ENCODE results near the gene SRP14.

Gene SRP14

DNA sequence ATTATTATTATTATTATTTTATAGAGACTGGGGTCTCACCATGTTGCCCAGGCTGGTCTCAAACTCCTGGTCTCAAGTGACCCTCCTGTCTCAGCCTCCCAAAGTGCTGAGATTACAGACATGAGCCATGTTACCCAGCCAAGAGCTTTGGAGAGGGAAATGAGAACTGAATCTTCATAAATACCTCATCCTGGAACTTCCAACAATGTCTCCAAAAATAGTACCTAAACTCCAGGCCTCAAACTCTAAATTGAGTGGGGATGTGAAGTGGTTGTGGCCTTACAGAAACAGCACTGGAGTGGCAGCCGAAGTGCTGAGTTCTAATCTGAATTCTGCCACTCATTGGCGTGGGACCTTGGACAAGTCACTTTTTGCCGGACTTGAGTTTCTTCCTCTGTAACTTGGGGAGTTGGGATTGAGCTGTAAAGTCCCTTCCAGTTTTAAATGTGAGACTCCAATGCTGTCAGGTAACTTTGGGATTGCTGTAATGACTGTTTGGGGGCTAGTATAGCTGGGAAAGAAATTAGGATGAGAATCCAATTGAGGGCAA is 10.0 kb upstream of the SRP14 start:
- no peak for DNase-seq
- Histone ChIP-seq H3K9me3 (ENCODE audit: control extremely low read depth in 1 of 5, control insufficient read depth in 4 of 5, insufficient read depth in 2 of 5, low read depth in 1 of 5, low read length in 4 of 5) (no peaks in the 10 kb centered on the region), H3K27ac (ENCODE audit: insufficient read depth in 1 of 2, low read depth in 1 of 2, low read length in 2 of 2, poor library complexity in 1 of 2, severe bottlenecking in 2 of 2) (no peak overlapping the region), H3K27me3 (replicated peaks in 2 of 5; ENCODE audit: control insufficient read depth in 4 of 5, insufficient read depth in 5 of 5, low read length in 4 of 5) (no peaks in the 10 kb centered on the region), H3K36me3 (ENCODE audit: control insufficient read depth in 4 of 4, insufficient read depth in 4 of 4, low read length in 3 of 4) (no peaks in the 10 kb centered on the region), H3K4me1 (ENCODE audit: control extremely low read depth in 1 of 4, control insufficient read depth in 4 of 4, insufficient read depth in 4 of 4, low read length in 3 of 4) (peaks cover 13 to 84% (median 63%) of the 10 kb centered on the region in 4 experiments), H3K4me3 (ENCODE audit: control insufficient read depth in 1 of 7, extremely low read depth in 1 of 7, insufficient read depth in 4 of 7, low read depth in 2 of 7, low read length in 6 of 7) (no peak overlapping the region)
- WGBS (ENCODE audit: insufficient coverage), result 80% methylated on average over 1 of the region's 3 CpGs
- ChIA-PET CTCF (interaction anchor here (0.8 to 8.4 kb wide), 7 partner anchors 9 to 226 kb away, joined by 3 to 224 read pairs (median 6); partner anchors contain the start of gene BMF), POLR2A (interaction anchor here (2.0 to 2.2 kb wide), 2 partner anchors 50 to 58 kb away, joined by 13 to 15 read pairs; partner anchors contain the start of gene BMF)

DNA sequence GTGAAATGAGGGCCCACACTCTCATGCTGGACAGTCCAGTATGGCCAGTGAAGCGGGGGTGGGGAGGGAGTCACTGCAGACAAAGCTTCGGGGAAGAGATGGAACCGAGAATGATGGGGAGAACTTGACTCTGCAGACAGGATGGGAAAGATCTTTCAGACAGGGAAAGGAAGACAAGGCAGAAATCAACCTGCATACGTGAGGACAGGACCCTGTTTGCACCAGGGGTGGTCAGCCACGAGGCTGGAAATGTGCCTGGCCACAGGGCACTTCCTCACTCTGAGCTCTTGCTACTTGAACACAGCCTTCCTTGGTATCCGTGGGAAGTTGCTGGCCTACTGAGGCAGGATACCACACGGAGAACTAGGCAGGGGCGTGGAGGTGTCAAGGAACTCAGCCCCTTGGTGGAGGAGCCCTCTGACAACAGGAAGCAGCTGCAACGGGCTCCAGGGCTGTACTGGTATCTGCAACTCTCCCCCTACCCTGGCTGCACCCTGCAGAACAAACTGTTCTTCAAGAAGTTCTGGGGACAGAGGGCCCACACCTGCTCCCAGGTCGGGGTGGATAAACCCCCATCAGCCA is 9.3 kb upstream of the SRP14 start:
- no peaks in the 10 kb centered on the region for H3K27me3 ChIP-seq (replicated peaks in 2 of 5; ENCODE audit: control insufficient read depth in 4 of 5, insufficient read depth in 5 of 5, low read length in 4 of 5)
- H3K27ac ChIP-seq (ENCODE audit: insufficient read depth in 1 of 2, low read depth in 1 of 2, low read length in 2 of 2, poor library complexity in 1 of 2, severe bottlenecking in 2 of 2), result peak overlapping the region; percentile 3 to 62
- no peaks in the 10 kb centered on the region for H3K36me3 ChIP-seq (ENCODE audit: control insufficient read depth in 4 of 4, insufficient read depth in 4 of 4, low read length in 3 of 4)
- ChIA-PET CTCF (interaction anchor here (0.6 to 8.4 kb wide), 11 partner anchors 8 to 264 kb away, joined by 3 to 224 read pairs (median 4); partner anchors contain the start of gene BMF), POLR2A (interaction anchor here (0.6 to 2.2 kb wide), 7 partner anchors 10 to 159 kb away, joined by 3 to 15 read pairs (median 3); partner anchors contain the start of genes BMF and BUB1B)
- peak overlapping the region in 1 of 7 experiments; percentile 21 for H3K4me3 ChIP-seq (ENCODE audit: control insufficient read depth in 1 of 7, extremely low read depth in 1 of 7, insufficient read depth in 4 of 7, low read depth in 2 of 7, low read length in 6 of 7)
- no peaks in the 10 kb centered on the region for H3K9me3 ChIP-seq (ENCODE audit: control extremely low read depth in 1 of 5, control insufficient read depth in 4 of 5, insufficient read depth in 2 of 5, low read depth in 1 of 5, low read length in 4 of 5)
- 31% methylated on average over 9 of the region's 10 CpGs for WGBS (ENCODE audit: insufficient coverage)
- peaks cover 13 to 77% (median 56%) of the 10 kb centered on the region in 4 experiments for H3K4me1 ChIP-seq (ENCODE audit: control extremely low read depth in 1 of 4, control insufficient read depth in 4 of 4, insufficient read depth in 4 of 4, low read length in 3 of 4)
- peak in 2 of 3 donors; percentile 88 to 92 for DNase-seq

DNA sequence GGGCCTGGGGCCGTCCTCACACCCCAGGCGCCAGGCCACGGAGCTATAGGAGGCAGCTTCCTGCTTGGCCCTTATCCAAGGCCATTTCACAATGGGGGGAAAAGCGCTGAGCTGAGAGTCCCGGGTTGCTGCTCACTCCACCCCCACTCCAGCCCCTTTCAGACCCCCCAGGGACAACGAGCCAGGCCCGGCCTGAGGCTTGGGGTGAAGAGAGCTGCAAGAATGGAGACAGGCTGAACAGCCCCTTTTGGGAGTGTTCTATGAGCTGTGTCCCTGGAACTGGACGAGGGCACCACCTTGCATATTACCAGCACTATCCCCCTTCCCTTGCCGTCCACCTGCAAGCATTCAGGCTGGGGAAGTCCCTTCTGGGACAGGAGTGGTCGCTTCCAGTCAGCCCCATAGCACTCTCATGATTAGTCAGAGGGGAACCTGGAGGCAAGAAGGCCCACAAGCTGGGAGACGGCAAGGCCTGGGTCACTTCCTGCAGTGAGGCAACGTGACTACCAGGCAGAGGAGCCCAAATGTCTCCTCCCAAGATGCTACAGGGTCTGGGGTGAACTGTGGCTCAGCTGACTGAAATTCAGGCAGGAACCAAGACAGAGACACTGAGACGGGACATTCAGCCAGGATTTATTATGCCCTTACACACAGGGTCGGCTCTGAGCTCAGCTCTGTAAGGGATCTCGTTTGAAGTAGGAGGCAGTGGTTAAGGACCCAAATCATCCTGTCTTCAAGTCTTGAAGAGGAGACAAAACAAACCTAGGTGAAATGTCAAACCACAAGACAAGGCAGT is 8.6 kb upstream of the SRP14 start:
- Histone ChIP-seq H3K36me3 (ENCODE audit: control insufficient read depth in 4 of 4, insufficient read depth in 4 of 4, low read length in 3 of 4) (no peaks in the 10 kb centered on the region), H3K4me1 (ENCODE audit: control extremely low read depth in 1 of 4, control insufficient read depth in 4 of 4, insufficient read depth in 4 of 4, low read length in 3 of 4) (peaks cover 13 to 70% (median 52%) of the 10 kb centered on the region in 4 experiments), H3K27ac (ENCODE audit: insufficient read depth in 1 of 2, low read depth in 1 of 2, low read length in 2 of 2, poor library complexity in 1 of 2, severe bottlenecking in 2 of 2) (peak overlapping the region; percentile 3 to 66), H3K9me3 (ENCODE audit: control extremely low read depth in 1 of 5, control insufficient read depth in 4 of 5, insufficient read depth in 2 of 5, low read depth in 1 of 5, low read length in 4 of 5) (no peaks in the 10 kb centered on the region), H3K4me3 (ENCODE audit: control insufficient read depth in 1 of 7, extremely low read depth in 1 of 7, insufficient read depth in 4 of 7, low read depth in 2 of 7, low read length in 6 of 7) (peak overlapping the region in 1 of 7 experiments; percentile 24), H3K27me3 (replicated peaks in 2 of 5; ENCODE audit: control insufficient read depth in 4 of 5, insufficient read depth in 5 of 5, low read length in 4 of 5) (no peaks in the 10 kb centered on the region)
- ChIA-PET POLR2A (interaction anchor here (0.6 to 2.2 kb wide), 8 partner anchors 9 to 158 kb away, joined by 3 to 15 read pairs (median 3); partner anchors contain the start of genes BMF and BUB1B), CTCF (interaction anchor here (0.7 to 8.4 kb wide), 20 partner anchors 9 to 264 kb away, joined by 3 to 224 read pairs (median 4); partner anchors contain the start of genes BMF and BUB1B)
- 14% methylated on average over 12 of the region's 15 CpGs for WGBS (ENCODE audit: insufficient coverage)
- DNase-seq, result peak; percentile 67 to 93 (median 92)

DNA sequence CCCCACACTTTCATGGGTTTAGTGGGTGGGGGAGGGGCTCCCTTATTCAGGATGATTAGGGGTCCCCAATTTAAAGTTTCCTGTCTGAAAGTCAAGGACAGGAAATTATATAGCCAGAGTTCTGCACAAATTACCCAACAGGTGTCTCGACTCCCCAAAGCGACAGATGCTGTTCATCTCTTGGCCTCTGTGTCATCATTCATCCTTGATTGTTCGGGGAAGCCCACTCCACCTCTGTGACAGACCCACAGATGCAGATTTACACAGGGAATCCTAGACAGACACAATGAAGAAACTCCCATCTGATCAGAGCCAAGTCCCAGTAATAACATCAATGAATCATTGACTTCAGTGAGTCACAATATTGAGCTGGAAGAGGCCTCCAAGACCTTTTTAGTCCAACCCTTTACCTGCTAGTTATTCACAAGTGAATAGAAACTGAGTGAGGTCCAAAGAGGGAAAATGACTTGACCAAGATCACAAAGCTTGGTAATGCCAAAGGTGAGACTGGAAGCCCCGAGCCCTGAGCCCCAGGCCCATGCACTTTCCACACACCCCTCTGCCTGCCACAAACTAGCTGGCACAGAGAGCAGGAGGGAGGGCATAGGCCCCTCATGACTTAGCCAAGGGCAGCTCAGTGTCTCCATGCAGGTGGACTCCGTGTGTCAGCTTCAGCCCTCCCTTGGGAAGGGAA is 7.9 kb upstream of the SRP14 start:
- H3K4me1 ChIP-seq (ENCODE audit: control extremely low read depth in 1 of 4, control insufficient read depth in 4 of 4, insufficient read depth in 4 of 4, low read length in 3 of 4), result peaks cover 13 to 66% (median 52%) of the 10 kb centered on the region in 4 experiments
- H3K27ac ChIP-seq (ENCODE audit: insufficient read depth in 1 of 2, low read depth in 1 of 2, low read length in 2 of 2, poor library complexity in 1 of 2, severe bottlenecking in 2 of 2), result peak overlapping the region in 1 of 2 experiments; percentile 66
- 59% methylated on average over 4 of the region's 5 CpGs for WGBS (ENCODE audit: insufficient coverage)
- POLR2A ChIA-PET, result interaction anchor here (0.6 to 2.2 kb wide), 6 partner anchors 21 to 114 kb away, joined by 3 to 15 read pairs (median 4); partner anchors contain the start of genes BMF and BUB1B
- CTCF ChIA-PET, result interaction anchor here (0.8 to 8.4 kb wide), 21 partner anchors 9 to 228 kb away, joined by 3 to 224 read pairs (median 4); partner anchors contain the start of genes BMF and BUB1B
- H3K27me3 ChIP-seq (replicated peaks in 2 of 5; ENCODE audit: control insufficient read depth in 4 of 5, insufficient read depth in 5 of 5, low read length in 4 of 5), result no peaks in the 10 kb centered on the region
- H3K36me3 ChIP-seq (ENCODE audit: control insufficient read depth in 4 of 4, insufficient read depth in 4 of 4, low read length in 3 of 4), result no peaks in the 10 kb centered on the region
- no peaks in the 10 kb centered on the region for H3K9me3 ChIP-seq (ENCODE audit: control extremely low read depth in 1 of 5, control insufficient read depth in 4 of 5, insufficient read depth in 2 of 5, low read depth in 1 of 5, low read length in 4 of 5)
- no peak overlapping the region for H3K4me3 ChIP-seq (ENCODE audit: control insufficient read depth in 1 of 7, extremely low read depth in 1 of 7, insufficient read depth in 4 of 7, low read depth in 2 of 7, low read length in 6 of 7)
- DNase-seq, result peak in 1 of 3 donors; percentile 31

DNA sequence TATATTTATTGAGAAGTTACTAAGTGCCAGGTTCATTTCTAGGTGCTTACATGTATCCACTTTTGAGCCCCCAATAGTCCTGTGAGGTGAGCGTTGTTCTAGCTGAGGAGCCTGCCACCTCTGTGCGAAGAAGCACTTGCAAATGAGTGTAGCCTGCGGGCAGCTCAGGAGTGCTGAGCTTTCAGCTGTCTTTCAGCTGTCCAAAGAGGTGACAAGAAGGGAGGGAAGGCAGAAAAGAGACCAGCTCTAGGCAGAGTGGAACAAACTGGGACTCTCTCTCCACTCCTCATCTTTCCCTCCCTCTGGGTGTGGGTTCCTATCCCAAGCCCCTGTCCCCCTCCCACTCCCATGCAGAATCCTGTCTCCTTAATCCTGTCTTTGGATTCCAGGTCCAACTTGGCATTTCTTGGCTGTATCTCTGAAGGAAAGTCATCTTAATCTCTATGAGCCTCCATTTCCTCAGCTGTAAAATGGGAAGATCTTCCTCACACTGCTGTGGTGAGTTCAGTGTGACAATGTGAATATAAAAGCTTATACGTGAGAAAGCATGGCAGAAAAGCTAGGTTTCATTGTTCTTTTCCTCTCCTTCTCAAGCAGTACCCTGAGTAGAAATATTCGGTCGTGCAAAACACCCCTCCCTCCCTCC is 6.7 kb upstream of the SRP14 start:
- no peak for DNase-seq
- Histone ChIP-seq H3K36me3 (ENCODE audit: control insufficient read depth in 4 of 4, insufficient read depth in 4 of 4, low read length in 3 of 4) (no peaks in the 10 kb centered on the region), H3K27ac (ENCODE audit: insufficient read depth in 1 of 2, low read depth in 1 of 2, low read length in 2 of 2, poor library complexity in 1 of 2, severe bottlenecking in 2 of 2) (peak overlapping the region in 1 of 2 experiments; percentile 59), H3K4me3 (ENCODE audit: control insufficient read depth in 1 of 7, extremely low read depth in 1 of 7, insufficient read depth in 4 of 7, low read depth in 2 of 7, low read length in 6 of 7) (peak overlapping the region in 2 of 7 experiments; percentile 48 to 65), H3K4me1 (ENCODE audit: control extremely low read depth in 1 of 4, control insufficient read depth in 4 of 4, insufficient read depth in 4 of 4, low read length in 3 of 4) (peaks cover 13 to 63% (median 52%) of the 10 kb centered on the region in 4 experiments), H3K9me3 (ENCODE audit: control extremely low read depth in 1 of 5, control insufficient read depth in 4 of 5, insufficient read depth in 2 of 5, low read depth in 1 of 5, low read length in 4 of 5) (no peaks in the 10 kb centered on the region), H3K27me3 (replicated peaks in 2 of 5; ENCODE audit: control insufficient read depth in 4 of 5, insufficient read depth in 5 of 5, low read length in 4 of 5) (no peaks in the 10 kb centered on the region)
- ChIA-PET POLR2A (interaction anchor here (0.6 kb wide), 1 partner anchor 62 kb away, joined by 4 read pairs; no protein-coding TSS in a partner anchor), CTCF (interaction anchor here (0.6 to 8.4 kb wide), 28 partner anchors 8 to 292 kb away, joined by 3 to 224 read pairs (median 4); partner anchors contain the start of genes BMF and BUB1B)
- WGBS (ENCODE audit: insufficient coverage), result 96% methylated on average over 5 of the region's 6 CpGs
